NCI-H1048 (cell line): ENCODE results near the gene SLC7A6.

ENCODE experiments used
- DNase-seq: peaks from one replicate; lab custom pipeline; 2025; lab: John Stamatoyannopoulos, UW

SLC7A6 gene

GRCh38 chr16:68306633-68307032 is 42.3 kb downstream of the SLC7A6 start:
- no peak for DNase-seq

DNA sequence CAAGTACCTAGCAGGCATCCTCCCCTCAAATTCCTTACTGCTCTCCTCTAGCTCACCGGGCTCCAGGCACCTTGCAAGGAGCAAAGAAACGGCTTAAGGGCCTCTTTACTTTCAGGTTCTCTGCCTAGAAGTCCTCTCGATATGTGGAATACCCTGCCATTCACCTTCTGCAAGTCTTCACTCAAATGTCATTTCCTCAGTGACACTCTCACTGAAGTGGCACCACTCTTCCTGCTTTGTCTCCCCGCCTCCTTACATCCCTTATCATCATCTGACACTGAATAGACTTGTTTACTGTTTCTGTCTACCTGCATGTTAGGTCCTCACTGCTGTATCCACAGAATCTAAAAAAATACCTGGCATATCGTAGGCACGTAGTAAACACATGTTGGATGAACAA is 45.5 kb downstream of the SLC7A6 start:
- no peak for DNase-seq

- no peak for DNase-seq
Observed at GRCh38 chr16:68310437-68310773, 46.1 kb downstream of the SLC7A6 start.

- peak; percentile 71 for DNase-seq
Observed at GRCh38 chr16:68310774-68311511, 46.6 kb downstream of the SLC7A6 start, which contains the start of the genes PRMT7 and SLC7A6OS. Gene PRMT7 (plus strand): TSS chr16:68311019. CDS start chr16:68315980, 4,961 bp downstream. Gene SLC7A6OS (minus strand): TSS chr16:68310946. CDS start chr16:68310926, 20 bp downstream.

- DNase-seq = no peak
Observed at GRCh38 chr16:68313116-68313515, 48.8 kb downstream of the SLC7A6 start.

DNA sequence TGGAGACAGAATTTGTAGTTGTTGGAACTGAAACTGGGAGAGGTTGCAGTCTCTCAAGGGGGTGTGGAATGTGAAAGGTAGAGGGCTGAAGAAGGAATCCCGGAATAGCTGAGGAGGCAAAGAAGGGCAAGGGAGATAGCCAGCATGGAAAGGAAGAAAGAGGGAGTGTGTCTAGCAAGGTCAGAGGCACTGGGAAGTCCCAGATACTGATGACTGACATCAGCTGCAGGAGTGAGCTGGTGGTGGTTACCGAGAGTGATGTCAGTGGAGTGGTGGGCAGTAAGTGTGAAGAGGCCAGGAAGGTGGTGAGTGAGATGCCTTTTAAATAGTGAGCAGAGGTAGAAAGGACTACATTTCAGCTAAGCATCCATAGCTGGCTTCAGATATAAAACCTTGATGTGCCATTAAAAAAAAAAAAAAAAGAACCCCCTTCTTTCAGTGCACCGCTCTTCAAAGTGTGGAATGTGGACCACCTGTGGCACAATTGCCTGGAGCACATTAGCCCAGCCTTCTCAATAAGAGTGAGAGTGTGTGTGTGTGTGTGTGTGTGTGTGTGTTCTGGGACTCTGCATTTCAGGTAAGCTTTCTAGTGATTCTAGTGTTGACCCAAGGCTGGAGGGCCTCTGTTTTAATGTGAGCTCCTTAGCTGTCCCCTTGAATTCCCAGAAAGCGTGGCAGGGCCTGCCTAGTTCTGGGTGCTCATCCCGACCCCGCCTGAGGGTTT is 55.0 kb downstream of the SLC7A6 start:
- DNase-seq = no peak

- DNase-seq = no peak
Observed at GRCh38 chr16:68324336-68324735, 60.0 kb downstream of the SLC7A6 start.

DNA sequence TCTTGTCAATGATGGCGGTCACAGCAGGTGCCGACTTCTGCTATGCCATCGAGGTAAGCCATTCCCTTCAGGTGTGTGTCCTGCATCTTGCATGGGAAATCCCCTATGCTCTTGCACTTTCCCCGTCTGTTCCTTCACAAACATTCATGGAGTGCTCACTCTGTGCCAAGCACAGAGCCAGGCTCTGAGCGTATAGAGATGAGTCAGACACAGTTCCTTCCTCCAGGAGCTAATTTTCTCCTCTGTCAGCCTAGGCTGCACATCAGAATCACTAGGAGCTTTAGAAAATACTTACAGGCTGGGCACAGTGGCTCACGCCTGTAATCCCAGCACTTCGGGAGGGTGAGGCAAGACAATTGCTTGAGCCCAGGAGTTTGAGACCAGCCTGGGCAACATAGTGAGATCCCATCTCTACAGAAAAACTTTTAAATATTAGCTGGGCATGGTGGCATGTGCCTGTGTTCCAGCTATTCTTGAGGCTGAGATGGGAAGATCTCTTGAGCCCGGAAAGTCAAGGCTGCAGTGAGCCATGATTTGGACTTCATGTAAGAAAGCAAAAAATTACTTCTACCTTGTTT is 60.5 kb downstream of the SLC7A6 start:
- no peak for DNase-seq

DNA sequence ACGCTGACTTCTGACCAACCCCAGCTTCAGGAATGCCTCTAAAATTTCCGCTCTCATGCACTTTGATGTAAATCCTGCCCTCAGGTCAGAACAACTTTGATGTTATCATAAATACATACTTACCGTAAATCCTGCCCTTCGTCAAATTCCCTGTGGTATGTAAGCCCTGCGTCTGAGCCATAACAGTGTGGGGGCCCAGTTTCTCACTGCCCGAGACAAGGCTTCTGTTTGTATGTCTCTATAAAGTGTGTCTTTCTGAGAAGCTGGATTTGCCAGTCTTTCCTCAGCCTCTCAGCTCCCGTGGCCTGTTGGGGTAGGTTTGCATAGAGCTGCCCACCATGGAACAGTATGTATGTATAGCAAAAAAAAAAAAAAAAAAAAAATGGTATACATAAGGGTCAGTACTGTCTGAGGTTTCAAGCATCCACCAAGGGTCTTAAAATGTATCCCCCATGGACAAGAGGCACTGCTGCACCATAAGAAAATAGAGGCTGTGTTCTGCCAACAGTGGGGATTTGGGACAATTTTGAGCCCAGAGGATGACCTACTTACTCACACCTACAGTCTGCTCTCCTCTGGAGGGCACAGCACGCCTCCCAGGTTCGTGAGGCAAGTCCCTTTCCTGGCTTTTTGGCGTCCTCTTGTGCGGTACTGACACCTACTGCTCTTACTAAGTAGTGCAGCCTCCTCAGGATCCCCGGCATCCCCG is 64.0 kb downstream of the SLC7A6 start:
- DNase-seq = peak; percentile 21

- no peak for DNase-seq
Observed at GRCh38 chr16:68328860-68329390, 64.6 kb downstream of the SLC7A6 start.

DNA sequence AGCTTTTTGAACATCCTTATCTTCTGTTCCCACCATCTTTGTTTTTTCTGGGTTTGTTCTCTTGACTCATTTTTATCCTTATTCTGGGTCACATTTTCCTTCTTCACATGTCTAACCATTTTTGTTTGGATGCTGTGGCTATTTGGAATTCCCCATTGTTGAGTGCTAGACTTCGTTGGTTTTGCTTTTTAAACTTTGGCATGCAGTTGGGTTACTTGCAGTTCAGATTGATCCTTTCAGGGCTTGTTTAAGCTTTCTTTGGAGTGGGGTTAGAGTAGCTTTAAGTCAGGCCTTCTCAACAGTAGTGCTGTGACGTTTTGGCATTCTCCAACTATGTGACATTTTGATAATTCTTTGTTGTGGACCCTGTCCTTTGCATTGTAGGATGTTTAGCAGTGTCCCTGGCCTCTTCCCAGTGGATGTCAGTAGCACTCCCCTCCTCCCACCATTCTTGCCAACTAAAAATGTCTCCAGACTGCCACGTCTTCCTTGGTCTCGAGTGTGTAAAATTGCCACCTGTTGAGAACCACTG is 67.6 kb downstream of the SLC7A6 start:
- no peak for DNase-seq

DNA sequence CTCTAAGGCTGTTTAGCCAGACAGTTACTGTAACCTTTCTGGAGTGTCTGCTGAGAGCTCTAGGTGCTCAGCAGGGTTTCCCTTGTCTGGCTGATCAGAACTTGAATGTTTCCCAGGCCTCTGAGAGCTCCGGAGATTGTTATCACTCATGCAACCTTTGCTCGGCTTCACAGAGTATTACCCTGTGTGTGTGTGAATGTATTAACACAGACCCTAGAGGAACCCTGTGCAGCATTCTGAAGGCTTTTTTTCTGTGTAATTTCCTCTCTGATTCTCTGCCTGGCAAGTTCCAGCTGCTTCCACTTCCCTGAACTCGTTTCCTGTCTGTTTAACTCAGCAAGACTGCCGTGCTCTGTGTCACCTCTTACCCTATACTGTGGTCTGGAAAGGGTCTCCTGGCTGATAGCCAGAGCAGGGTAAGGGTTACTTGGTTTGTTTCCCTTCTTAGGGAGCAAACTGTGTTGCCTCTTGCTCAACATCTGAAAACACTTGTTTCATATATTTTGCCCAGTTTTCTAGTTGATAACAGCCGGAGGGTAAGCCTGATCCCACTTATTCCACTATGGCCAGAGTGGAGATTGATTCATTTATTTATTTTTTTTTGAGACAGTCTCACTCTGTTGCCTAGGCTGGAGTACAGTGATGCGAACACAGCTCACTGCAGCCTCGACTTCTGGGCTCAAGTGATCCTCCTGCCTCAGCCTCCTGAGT is 68.2 kb downstream of the SLC7A6 start:
- no peak for DNase-seq

DNA sequence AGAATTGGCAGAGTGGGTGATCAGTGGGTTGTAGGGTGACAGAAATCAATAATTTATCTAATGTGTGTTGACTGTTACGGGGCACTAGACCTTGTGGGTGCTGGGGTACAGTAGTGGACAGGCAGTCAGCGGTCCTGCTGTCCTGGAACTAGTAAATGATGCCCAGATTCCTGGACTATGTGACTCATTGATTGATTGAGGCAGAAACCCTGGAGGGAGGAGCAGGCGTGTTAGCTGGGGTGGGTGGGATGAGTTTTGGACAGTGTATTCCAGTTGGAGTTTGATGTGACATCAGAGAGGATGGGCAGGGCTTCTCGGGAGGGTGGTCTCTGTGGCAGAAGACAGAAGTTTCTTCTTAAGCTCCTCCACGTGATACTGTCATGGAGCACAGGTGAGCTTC is 70.8 kb downstream of the SLC7A6 start:
- DNase-seq = no peak

DNA sequence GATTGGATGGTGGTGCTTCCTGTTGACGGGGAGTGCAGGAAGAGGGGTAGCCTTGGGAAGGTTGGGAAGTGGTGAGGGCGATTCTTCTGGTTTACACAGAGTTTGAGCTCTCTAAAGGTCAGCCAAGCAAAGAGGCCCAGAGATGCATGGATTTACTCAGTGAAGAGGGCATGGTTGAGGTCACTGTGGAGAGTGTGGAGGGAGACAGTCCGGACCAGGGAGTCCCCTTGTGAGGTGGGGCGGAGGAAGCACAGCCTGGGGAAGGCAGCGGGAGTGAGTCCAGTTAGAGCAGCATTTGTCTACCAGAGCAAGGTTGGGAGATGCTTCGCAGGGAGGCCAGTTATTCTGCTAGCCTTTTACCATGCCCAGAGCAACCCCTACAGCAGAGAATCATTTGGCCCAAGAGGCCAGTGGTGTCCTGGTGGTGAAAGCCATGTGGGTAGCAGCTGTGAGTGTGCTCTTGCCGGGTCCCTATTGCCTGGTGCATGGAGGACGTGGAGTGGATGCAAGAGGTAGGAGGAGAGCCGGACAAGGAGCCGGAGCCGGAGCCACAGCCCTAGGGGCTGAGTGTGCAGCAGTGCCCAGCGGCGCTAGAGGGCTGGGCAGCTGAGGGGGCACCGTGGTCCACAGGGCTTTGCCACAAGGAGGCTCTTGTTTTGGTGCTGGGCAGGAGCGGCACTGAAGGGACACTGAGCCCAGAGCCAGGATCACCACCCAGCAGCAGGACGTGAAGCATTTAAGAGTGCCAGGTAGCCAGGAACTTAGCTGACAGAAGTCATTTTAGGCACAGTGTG is 74.2 kb downstream of the SLC7A6 start:
- no peak for DNase-seq

GRCh38 chr16:68339214-68339613 is 74.9 kb downstream of the SLC7A6 start:
- DNase-seq = no peak

DNA sequence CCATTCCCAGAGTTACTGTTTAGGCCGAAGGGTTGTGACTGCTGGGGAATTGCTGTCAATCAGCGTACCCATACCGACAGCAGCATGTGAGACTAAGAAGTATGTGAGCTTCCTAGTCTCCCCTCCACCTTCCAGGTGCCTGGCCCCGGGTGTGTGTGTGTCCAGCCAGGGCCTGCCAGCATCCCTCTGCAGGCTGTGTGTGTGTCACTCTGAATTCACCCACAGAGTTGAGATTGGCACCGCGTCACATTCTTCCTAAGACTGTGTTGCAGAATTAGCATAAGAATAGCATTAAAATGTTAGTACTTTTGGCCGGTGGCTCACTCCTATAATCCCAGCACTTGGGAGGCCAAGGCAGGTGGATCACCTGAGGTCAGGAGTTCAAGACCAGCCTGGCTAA is 78.3 kb downstream of the SLC7A6 start:
- no peak for DNase-seq

DNA sequence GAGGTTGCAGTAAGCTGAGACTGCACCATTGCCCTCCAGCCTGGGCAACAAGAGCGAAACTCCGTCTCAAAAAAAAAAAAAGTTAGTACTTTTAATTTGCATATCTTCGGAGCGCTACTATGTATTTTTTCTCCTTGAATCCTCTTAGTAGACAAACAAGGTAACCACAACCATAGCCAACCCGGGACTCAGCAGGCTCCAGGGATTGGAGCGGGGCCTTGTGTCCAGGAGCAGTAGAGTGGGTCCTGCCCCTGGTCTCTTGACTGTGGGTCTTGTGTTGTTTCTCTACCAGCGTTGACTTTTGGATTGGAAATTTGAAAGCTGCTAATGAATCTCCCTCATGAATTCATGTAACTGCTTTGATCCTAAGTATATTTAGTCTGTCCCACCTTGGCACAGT is 78.8 kb downstream of the SLC7A6 start:
- DNase-seq = no peak

- no peak for DNase-seq
Observed at GRCh38 chr16:68344252-68344651, 79.9 kb downstream of the SLC7A6 start.

GRCh38 chr16:68345351-68345810 is 81.1 kb downstream of the SLC7A6 start:
- no peak for DNase-seq

DNA sequence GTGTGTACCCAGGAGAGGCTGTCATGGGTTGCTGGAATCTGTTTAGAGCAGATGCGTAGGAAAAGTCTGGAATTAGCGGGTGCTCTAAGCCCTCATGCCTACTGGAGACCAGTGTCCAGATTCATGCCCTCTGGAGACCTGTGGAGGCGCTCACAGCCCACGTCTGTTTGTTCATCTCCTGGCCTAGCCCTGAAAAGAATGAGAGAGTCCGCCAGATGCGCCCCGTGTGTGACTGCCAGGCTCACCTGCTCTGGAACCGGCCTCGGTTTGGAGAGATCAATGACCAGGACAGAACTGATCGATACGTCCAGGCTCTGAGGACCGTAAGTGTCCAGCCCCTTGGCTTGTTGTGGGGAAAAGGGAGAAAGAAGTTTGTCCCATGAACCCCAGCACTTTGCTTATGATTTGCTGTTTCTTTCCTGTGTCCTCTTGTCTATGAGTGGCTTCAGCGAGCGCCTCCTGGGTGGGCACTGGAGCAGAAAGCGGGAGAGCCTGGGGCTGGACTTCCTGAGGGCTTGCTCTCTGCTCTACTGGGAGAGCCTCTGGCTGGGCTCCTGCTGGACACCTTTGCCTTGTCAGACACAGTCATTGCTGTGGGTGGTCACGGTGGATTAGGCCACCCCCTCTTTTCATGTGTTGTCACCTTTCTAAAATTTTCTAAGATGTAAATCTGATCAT is 81.8 kb downstream of the SLC7A6 start:
- no peak for DNase-seq
